Measurements from ENCODE around the gene MINAR2.

The MINAR2 gene

DNA sequence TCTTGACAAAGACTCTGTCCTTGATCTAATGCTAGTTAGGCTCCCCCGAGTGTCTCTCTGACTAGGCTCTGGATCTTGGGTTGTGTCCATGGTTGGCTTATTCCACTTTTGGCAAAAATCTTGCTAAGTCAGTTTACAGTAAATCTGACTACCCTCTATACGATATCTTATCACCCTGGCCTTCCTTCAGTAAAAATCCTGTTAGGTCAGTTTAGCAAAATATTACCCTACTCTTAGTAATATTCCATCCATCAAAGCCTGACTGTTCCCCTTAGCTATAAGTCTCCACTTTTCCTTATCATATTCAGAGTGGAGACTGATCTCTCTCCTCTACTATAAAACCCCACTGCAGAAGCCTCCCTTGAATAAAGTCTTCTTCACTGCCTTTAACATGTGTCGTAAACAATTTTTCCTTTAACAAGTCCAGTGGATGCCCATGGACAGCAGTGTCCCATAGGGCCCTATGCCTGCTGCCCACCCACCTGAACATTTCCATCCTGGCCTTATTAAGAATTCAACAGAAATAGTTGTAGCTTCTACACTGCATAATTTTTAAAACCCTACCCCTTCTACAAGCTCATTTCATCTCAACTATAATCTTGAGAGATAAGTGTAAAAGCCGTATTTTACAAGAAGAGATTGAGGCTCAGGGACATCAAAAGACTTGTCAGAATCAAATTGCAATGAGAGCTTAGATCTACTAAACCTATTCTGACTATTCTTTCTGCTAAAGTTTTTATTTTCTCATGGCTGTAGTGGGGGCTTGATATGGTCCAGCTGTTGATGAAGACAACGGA lies 22.3 kb downstream of the MINAR2 start:
- Histone ChIP-seq H3K4me3 (ENCODE audit: insufficient read depth, low read depth, low read length, poor library complexity, severe bottlenecking) (no peak overlapping the region), H3K27ac (ENCODE audit: insufficient read depth, low read length, poor library complexity, severe bottlenecking) (no peak overlapping the region), H3K27me3 (replicated peaks; ENCODE audit: control insufficient read depth, insufficient read depth, low read length, poor library complexity, severe bottlenecking) (no peaks in the 10 kb centered on the region), H3K9me3 (ENCODE audit: control insufficient read depth, low read length) (no peaks in the 10 kb centered on the region), H3K36me3 (ENCODE audit: control insufficient read depth, insufficient read depth, low read length) (no peaks in the 10 kb centered on the region), H3K4me1 (ENCODE audit: control insufficient read depth, insufficient read depth, low read length, poor library complexity, severe bottlenecking) (no peaks in the 10 kb centered on the region)
- DNase-seq, result no peak

DNA sequence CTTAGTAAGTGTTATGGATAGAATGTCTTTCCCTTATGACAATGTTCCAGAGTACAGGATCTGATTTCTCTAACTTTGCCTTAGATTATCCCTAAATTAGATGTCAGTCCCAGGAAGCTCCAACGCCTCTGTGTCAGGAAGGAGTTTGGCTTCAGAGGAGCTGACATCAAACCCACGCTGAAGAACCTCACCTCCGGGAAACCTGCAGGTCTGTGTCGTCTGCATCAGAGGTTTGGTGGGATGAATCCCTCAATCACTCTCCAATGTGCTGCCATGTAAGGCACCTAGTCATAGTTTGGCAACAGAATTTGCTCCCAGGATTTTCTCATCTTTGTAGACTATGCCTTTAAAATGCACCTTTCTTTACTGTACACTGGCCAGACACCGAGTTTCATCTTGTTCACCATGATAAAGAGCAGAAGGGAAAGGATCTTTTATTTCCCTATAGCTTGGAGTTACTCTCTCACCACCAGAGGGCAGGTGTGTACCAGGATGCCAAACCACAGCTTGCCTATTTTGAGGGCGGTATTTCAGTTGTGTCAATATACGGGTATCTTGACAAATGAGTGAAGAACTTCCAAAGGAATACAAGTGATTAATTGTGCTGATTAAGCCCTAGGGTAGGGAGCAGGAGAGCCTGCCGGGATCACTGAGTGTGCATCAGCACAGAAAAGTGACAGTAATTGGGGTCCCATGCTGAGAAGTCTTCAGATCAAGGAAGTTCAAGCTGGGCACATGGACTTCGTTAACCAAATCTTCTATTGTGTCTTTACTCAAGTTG lies 23.4 kb downstream of the MINAR2 start:
- no peak overlapping the region for H3K27ac ChIP-seq (ENCODE audit: insufficient read depth, low read length, poor library complexity, severe bottlenecking)
- H3K4me3 ChIP-seq (ENCODE audit: insufficient read depth, low read depth, low read length, poor library complexity, severe bottlenecking), result no peak overlapping the region
- H3K4me1 ChIP-seq (ENCODE audit: control insufficient read depth, insufficient read depth, low read length, poor library complexity, severe bottlenecking), result no peaks in the 10 kb centered on the region
- no peaks in the 10 kb centered on the region for H3K36me3 ChIP-seq (ENCODE audit: control insufficient read depth, insufficient read depth, low read length)
- H3K27me3 ChIP-seq (replicated peaks; ENCODE audit: control insufficient read depth, insufficient read depth, low read length, poor library complexity, severe bottlenecking), result no peaks in the 10 kb centered on the region
- DNase-seq, result peak in 1 of 3 donors; percentile 12
- no peaks in the 10 kb centered on the region for H3K9me3 ChIP-seq (ENCODE audit: control insufficient read depth, low read length)

DNA sequence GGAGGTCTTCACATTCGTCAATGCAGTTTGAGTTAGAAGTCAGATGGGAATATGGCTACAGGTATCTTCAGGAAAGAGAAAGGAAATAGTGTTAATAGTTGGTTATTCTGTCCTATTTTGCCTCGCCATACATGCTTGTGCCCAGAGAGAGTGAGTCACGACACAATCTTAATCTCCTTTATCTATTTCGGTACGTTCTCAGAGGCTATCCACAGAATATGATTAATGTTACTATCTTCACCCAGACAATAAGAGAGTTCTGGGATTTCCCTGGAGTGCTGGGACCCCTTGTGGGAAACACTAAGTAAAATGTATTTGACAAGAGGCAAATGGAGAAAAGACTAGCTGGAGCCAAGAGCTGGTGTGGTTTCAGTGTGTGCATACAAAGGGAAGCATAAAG lies 25.5 kb downstream of the MINAR2 start:
- H3K27me3 ChIP-seq (replicated peaks; ENCODE audit: control insufficient read depth, insufficient read depth, low read length, poor library complexity, severe bottlenecking), result no peaks in the 10 kb centered on the region

DNA sequence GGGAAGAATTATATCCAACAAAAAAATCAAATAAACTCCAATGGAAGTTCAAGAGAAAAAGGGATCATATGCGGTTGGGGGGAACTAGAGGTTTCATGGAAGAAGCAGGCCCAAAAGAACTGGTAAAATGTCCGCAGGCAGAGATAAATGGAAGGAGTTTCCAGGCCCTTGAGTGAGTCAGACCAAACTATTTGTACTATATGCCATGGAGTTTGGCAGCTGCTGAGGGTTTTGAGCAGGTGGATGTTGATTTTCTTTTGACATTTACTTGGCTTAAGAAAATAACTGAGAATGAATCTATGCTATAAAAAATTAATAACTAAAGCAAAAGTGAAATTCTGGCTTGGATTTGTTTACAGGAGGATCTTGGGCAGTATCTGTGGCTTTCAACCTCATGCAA lies 33.7 kb downstream of the MINAR2 start:
- H3K4me3 ChIP-seq (ENCODE audit: insufficient read depth, low read depth, low read length, poor library complexity, severe bottlenecking), result no peak overlapping the region
- no peaks in the 10 kb centered on the region for H3K9me3 ChIP-seq (ENCODE audit: control insufficient read depth, low read length)
- H3K27ac ChIP-seq (ENCODE audit: insufficient read depth, low read length, poor library complexity, severe bottlenecking), result no peak overlapping the region
- DNase-seq, result no peak
- no peaks in the 10 kb centered on the region for H3K27me3 ChIP-seq (replicated peaks; ENCODE audit: control insufficient read depth, insufficient read depth, low read length, poor library complexity, severe bottlenecking)
- H3K4me1 ChIP-seq (ENCODE audit: control insufficient read depth, insufficient read depth, low read length, poor library complexity, severe bottlenecking), result no peaks in the 10 kb centered on the region
- no peaks in the 10 kb centered on the region for H3K36me3 ChIP-seq (ENCODE audit: control insufficient read depth, insufficient read depth, low read length)

More for the DNA sequence above, 25.5 kb downstream of the MINAR2 start:
- Histone ChIP-seq H3K36me3 (ENCODE audit: control insufficient read depth, insufficient read depth, low read length) (no peaks in the 10 kb centered on the region), H3K9me3 (ENCODE audit: control insufficient read depth, low read length) (no peaks in the 10 kb centered on the region), H3K27ac (ENCODE audit: insufficient read depth, low read length, poor library complexity, severe bottlenecking) (no peak overlapping the region), H3K4me1 (ENCODE audit: control insufficient read depth, insufficient read depth, low read length, poor library complexity, severe bottlenecking) (no peaks in the 10 kb centered on the region), H3K4me3 (ENCODE audit: insufficient read depth, low read depth, low read length, poor library complexity, severe bottlenecking) (no peak overlapping the region)
- no peak for DNase-seq

DNA sequence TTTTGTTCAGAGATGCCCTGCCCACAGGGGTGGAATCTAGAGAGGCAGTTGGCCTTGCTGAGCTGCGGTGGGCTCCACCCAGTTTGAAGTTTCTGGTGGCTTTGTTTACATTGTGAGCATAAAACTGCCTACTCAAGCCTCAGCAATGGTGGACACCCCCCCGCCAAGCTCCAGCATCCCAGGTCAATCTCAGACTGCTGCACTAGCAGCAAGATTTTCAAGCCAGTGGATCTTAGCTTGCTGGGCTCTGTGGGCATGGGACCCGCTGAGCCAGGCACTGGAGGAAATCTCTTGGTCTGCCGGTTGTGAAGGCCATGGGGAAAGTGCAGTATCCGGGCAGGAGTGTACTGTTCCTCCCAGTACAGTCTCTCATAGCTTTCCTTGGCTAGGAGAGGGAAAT lies 55.5 kb downstream of the MINAR2 start:
- no peaks in the 10 kb centered on the region for H3K9me3 ChIP-seq (ENCODE audit: control insufficient read depth, low read length)
- no peak overlapping the region for H3K4me3 ChIP-seq (ENCODE audit: insufficient read depth, low read depth, low read length, poor library complexity, severe bottlenecking)
- H3K36me3 ChIP-seq (ENCODE audit: control insufficient read depth, insufficient read depth, low read length), result no peaks in the 10 kb centered on the region
- no peaks in the 10 kb centered on the region for H3K27me3 ChIP-seq (replicated peaks; ENCODE audit: control insufficient read depth, insufficient read depth, low read length, poor library complexity, severe bottlenecking)
- no peak for DNase-seq
- no peak overlapping the region for H3K27ac ChIP-seq (ENCODE audit: insufficient read depth, low read length, poor library complexity, severe bottlenecking)
- no peaks in the 10 kb centered on the region for H3K4me1 ChIP-seq (ENCODE audit: control insufficient read depth, insufficient read depth, low read length, poor library complexity, severe bottlenecking)

DNA sequence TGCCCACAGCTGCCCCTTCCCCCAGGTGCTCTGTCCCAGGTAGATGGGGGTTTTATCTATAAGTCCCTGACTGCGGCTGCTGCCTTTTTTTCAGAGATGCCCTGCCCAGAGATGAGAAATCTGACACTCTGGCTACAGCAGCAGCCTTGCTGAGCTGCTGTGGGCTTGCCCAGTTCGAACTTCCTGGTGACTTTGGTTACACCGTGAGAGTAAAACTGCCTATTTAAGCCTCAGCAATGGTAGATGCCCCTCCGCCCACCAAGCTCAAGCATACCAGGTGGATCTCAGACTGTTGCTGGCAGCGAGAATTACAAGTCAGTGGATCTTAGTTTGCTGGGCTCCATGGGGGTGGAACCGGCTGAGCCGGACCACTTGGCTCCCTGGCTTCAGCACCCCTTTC lies 56.8 kb downstream of the MINAR2 start:
- no peaks in the 10 kb centered on the region for H3K27me3 ChIP-seq (replicated peaks; ENCODE audit: control insufficient read depth, insufficient read depth, low read length, poor library complexity, severe bottlenecking)
- no peaks in the 10 kb centered on the region for H3K9me3 ChIP-seq (ENCODE audit: control insufficient read depth, low read length)
- no peak for DNase-seq
- no peak overlapping the region for H3K27ac ChIP-seq (ENCODE audit: insufficient read depth, low read length, poor library complexity, severe bottlenecking)
- no peaks in the 10 kb centered on the region for H3K36me3 ChIP-seq (ENCODE audit: control insufficient read depth, insufficient read depth, low read length)
- no peaks in the 10 kb centered on the region for H3K4me1 ChIP-seq (ENCODE audit: control insufficient read depth, insufficient read depth, low read length, poor library complexity, severe bottlenecking)
- H3K4me3 ChIP-seq (ENCODE audit: insufficient read depth, low read depth, low read length, poor library complexity, severe bottlenecking), result no peak overlapping the region

DNA sequence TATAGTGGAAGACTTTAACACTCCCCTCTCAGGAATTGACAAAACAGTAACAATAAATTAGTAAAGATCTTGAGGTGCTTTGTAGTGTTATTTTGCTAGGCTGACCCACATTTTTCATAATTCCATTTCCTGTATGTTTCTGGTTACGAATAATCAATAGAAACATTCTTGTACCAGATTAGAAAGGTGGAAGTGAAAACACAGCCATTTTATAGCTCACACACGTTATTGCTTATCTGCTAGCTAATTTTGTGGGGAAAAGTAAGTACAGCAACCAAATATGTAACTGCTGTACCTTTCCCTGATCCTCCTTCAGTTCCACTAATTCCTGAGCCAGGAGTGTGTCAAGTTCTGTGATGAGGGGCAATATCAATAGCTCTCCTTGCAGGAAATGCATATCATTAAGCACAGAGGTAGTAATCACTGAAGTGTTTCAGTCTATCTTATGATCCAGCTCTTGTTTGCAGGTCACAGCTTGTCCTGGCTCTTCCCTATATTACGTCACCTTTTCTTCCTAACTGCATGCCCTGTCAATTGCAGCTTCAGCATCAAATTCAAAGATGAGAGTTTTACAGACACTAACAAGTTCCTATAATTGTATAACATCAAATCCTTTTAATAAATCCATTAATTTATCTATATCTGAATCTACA lies 59.4 kb downstream of the MINAR2 start:
- Histone ChIP-seq H3K36me3 (ENCODE audit: control insufficient read depth, insufficient read depth, low read length) (no peaks in the 10 kb centered on the region), H3K27ac (ENCODE audit: insufficient read depth, low read length, poor library complexity, severe bottlenecking) (no peak overlapping the region), H3K9me3 (ENCODE audit: control insufficient read depth, low read length) (no peaks in the 10 kb centered on the region), H3K4me1 (ENCODE audit: control insufficient read depth, insufficient read depth, low read length, poor library complexity, severe bottlenecking) (no peaks in the 10 kb centered on the region), H3K27me3 (replicated peaks; ENCODE audit: control insufficient read depth, insufficient read depth, low read length, poor library complexity, severe bottlenecking) (no peaks in the 10 kb centered on the region), H3K4me3 (ENCODE audit: insufficient read depth, low read depth, low read length, poor library complexity, severe bottlenecking) (no peak overlapping the region)
- DNase-seq, result no peak

Data from effector memory CD4-positive, alpha-beta T cell (primary cell).